ENCODE measurements around the gene AWAT1.

- TF ChIP-seq POLR2A (IDR thresholded peaks at IDR 0.05) = no peak
- TF ChIP-seq, protein P1, sequence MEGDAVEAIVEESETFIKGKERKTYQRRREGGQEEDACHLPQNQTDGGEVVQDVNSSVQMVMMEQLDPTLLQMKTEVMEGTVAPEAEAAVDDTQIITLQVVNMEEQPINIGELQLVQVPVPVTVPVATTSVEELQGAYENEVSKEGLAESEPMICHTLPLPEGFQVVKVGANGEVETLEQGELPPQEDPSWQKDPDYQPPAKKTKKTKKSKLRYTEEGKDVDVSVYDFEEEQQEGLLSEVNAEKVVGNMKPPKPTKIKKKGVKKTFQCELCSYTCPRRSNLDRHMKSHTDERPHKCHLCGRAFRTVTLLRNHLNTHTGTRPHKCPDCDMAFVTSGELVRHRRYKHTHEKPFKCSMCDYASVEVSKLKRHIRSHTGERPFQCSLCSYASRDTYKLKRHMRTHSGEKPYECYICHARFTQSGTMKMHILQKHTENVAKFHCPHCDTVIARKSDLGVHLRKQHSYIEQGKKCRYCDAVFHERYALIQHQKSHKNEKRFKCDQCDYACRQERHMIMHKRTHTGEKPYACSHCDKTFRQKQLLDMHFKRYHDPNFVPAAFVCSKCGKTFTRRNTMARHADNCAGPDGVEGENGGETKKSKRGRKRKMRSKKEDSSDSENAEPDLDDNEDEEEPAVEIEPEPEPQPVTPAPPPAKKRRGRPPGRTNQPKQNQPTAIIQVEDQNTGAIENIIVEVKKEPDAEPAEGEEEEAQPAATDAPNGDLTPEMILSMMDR (IDR thresholded peaks at IDR 0.05) = no peak
Measured at GRCh38 chrX:70279081-70279480, 44.6 kb downstream of the AWAT1 start.
